ENCODE results near the gene MEGF8.

Gene MEGF8

GRCh38 chr19:42290136-42290522, 35.3 kb upstream of the MEGF8 start:
- Histone ChIP-seq H3K27ac (ENCODE audit: low read length, poor library complexity, severe bottlenecking) (no peak overlapping the region), H3K79me1 (replicated peaks; ENCODE audit: low read length, poor library complexity, severe bottlenecking) (peaks cover 58% of the 10 kb centered on the region), H2BK12ac (ENCODE audit: low read length in 2 of 2) (no peak overlapping the region), H4K91ac (ENCODE audit: low read length) (no peak overlapping the region), H3K4me1 (ENCODE audit: control insufficient read depth, insufficient read depth, low read depth, low read length) (peaks cover 29% of the 10 kb centered on the region), H3K36me3 (ENCODE audit: control insufficient read depth in 1 of 2, insufficient read depth in 2 of 2, low read depth in 1 of 2, low read length in 2 of 2) (peaks cover 83 to 95% of the 10 kb centered on the region in 2 experiments), H3K14ac (ENCODE audit: low read length in 2 of 2) (no peak overlapping the region), H3K9ac (ENCODE audit: low read length) (no peak overlapping the region), H2AFZ (ENCODE audit: low read depth, low read length) (no peak overlapping the region), H3K4me2 (ENCODE audit: low read length, poor library complexity, severe bottlenecking) (no peak overlapping the region), H4K8ac (ENCODE audit: low read length) (no peak overlapping the region), H3K18ac (ENCODE audit: low read depth in 1 of 2, low read length in 2 of 2) (no peak overlapping the region), H2BK5ac (ENCODE audit: low read depth, low read length, poor library complexity, severe bottlenecking) (no peak overlapping the region), H3K9me3 (ENCODE audit: control insufficient read depth, low read length) (no peaks in the 10 kb centered on the region), H2AK5ac (ENCODE audit: low read length, severe bottlenecking) (no peak overlapping the region), H3K4ac (ENCODE audit: low read depth in 1 of 2, low read length in 2 of 2) (no peak overlapping the region), H3K27me3 (ENCODE audit: control insufficient read depth in 1 of 2, insufficient read depth in 1 of 2, low read length in 2 of 2) (no peaks in the 10 kb centered on the region), H2BK15ac (ENCODE audit: low read depth, poor library complexity, severe bottlenecking) (no peak overlapping the region), H2BK120ac (ENCODE audit: low read depth, low read length) (no peak overlapping the region), H3K23ac (ENCODE audit: low read length in 2 of 2) (no peak overlapping the region), H3K4me3 (ENCODE audit: insufficient read depth in 1 of 2, low read depth in 1 of 2, low read length in 2 of 2) (no peak overlapping the region)
- DNase-seq, result no peak
- 93% methylated on average over 13 of the region's 13 CpGs for WGBS

- H2BK120ac ChIP-seq (ENCODE audit: low read depth, low read length), result no peak overlapping the region
Observed at GRCh38 chr19:42290523-42291434, 34.7 kb upstream of the MEGF8 start.

GRCh38 chr19:42291435-42291810, 34.0 kb upstream of the MEGF8 start:
- Histone ChIP-seq H3K9ac (ENCODE audit: low read length) (no peak overlapping the region), H3K4me3 (ENCODE audit: insufficient read depth in 1 of 2, low read depth in 1 of 2, low read length in 2 of 2) (no peak overlapping the region), H3K27ac (ENCODE audit: low read length, poor library complexity, severe bottlenecking) (no peak overlapping the region), H4K91ac (ENCODE audit: low read length) (no peak overlapping the region), H2BK15ac (ENCODE audit: low read depth, poor library complexity, severe bottlenecking) (no peak overlapping the region), H2BK5ac (ENCODE audit: low read depth, low read length, poor library complexity, severe bottlenecking) (no peak overlapping the region), H2AFZ (ENCODE audit: low read depth, low read length) (no peak overlapping the region), H3K27me3 (ENCODE audit: control insufficient read depth in 1 of 2, insufficient read depth in 1 of 2, low read length in 2 of 2) (no peaks in the 10 kb centered on the region), H2BK12ac (ENCODE audit: low read length in 2 of 2) (no peak overlapping the region), H3K18ac (ENCODE audit: low read depth in 1 of 2, low read length in 2 of 2) (no peak overlapping the region), H3K14ac (ENCODE audit: low read length in 2 of 2) (no peak overlapping the region), H3K4me2 (ENCODE audit: low read length, poor library complexity, severe bottlenecking) (no peak overlapping the region), H3K36me3 (ENCODE audit: control insufficient read depth in 1 of 2, insufficient read depth in 2 of 2, low read depth in 1 of 2, low read length in 2 of 2) (peaks cover 95 to 99% of the 10 kb centered on the region in 2 experiments), H2AK5ac (ENCODE audit: low read length, severe bottlenecking) (no peak overlapping the region), H3K4ac (ENCODE audit: low read depth in 1 of 2, low read length in 2 of 2) (no peak overlapping the region), H3K23ac (ENCODE audit: low read length in 2 of 2) (no peak overlapping the region), H3K4me1 (ENCODE audit: control insufficient read depth, insufficient read depth, low read depth, low read length) (peaks cover 17% of the 10 kb centered on the region), H3K9me3 (ENCODE audit: control insufficient read depth, low read length) (no peaks in the 10 kb centered on the region), H3K79me1 (replicated peaks; ENCODE audit: low read length, poor library complexity, severe bottlenecking) (peaks cover 52% of the 10 kb centered on the region), H2BK120ac (ENCODE audit: low read depth, low read length) (no peak overlapping the region), H4K8ac (ENCODE audit: low read length) (no peak overlapping the region)
- no peak for DNase-seq
- 71% methylated on average over 9 of the region's 9 CpGs for WGBS

More at GRCh38 chr19:42290523-42291434, 34.7 kb upstream of the MEGF8 start:
- Histone ChIP-seq H3K4me1 (ENCODE audit: control insufficient read depth, insufficient read depth, low read depth, low read length) (peaks cover 23% of the 10 kb centered on the region), H3K23ac (ENCODE audit: low read length in 2 of 2) (no peak overlapping the region), H4K8ac (ENCODE audit: low read length) (no peak overlapping the region), H2BK12ac (ENCODE audit: low read length in 2 of 2) (no peak overlapping the region), H3K9me3 (ENCODE audit: control insufficient read depth, low read length) (no peaks in the 10 kb centered on the region), H3K9ac (ENCODE audit: low read length) (no peak overlapping the region), H3K27ac (ENCODE audit: low read length, poor library complexity, severe bottlenecking) (no peak overlapping the region), H3K4me2 (ENCODE audit: low read length, poor library complexity, severe bottlenecking) (no peak overlapping the region), H3K79me1 (replicated peaks; ENCODE audit: low read length, poor library complexity, severe bottlenecking) (peaks cover 58% of the 10 kb centered on the region), H2AFZ (ENCODE audit: low read depth, low read length) (no peak overlapping the region), H3K36me3 (ENCODE audit: control insufficient read depth in 1 of 2, insufficient read depth in 2 of 2, low read depth in 1 of 2, low read length in 2 of 2) (peaks cover 90 to 98% of the 10 kb centered on the region in 2 experiments), H3K27me3 (ENCODE audit: control insufficient read depth in 1 of 2, insufficient read depth in 1 of 2, low read length in 2 of 2) (no peaks in the 10 kb centered on the region), H2AK5ac (ENCODE audit: low read length, severe bottlenecking) (no peak overlapping the region), H3K18ac (ENCODE audit: low read depth in 1 of 2, low read length in 2 of 2) (no peak overlapping the region), H4K91ac (ENCODE audit: low read length) (no peak overlapping the region), H2BK15ac (ENCODE audit: low read depth, poor library complexity, severe bottlenecking) (no peak overlapping the region), H3K4ac (ENCODE audit: low read depth in 1 of 2, low read length in 2 of 2) (no peak overlapping the region), H2BK5ac (ENCODE audit: low read depth, low read length, poor library complexity, severe bottlenecking) (no peak overlapping the region), H3K14ac (ENCODE audit: low read length in 2 of 2) (no peak overlapping the region), H3K4me3 (ENCODE audit: insufficient read depth in 1 of 2, low read depth in 1 of 2, low read length in 2 of 2) (no peak overlapping the region)
- peak; percentile 54 for DNase-seq
- WGBS, result 92% methylated on average over 31 of the region's 31 CpGs

- Histone ChIP-seq H3K4me1 (ENCODE audit: control insufficient read depth, insufficient read depth, low read depth, low read length) (peaks cover 14% of the 10 kb centered on the region), H2BK120ac (ENCODE audit: low read depth, low read length) (no peak overlapping the region), H4K8ac (ENCODE audit: low read length) (no peak overlapping the region), H2BK15ac (ENCODE audit: low read depth, poor library complexity, severe bottlenecking) (no peak overlapping the region), H3K4me3 (ENCODE audit: insufficient read depth in 1 of 2, low read depth in 1 of 2, low read length in 2 of 2) (no peak overlapping the region), H3K23ac (ENCODE audit: low read length in 2 of 2) (no peak overlapping the region), H3K79me1 (replicated peaks; ENCODE audit: low read length, poor library complexity, severe bottlenecking) (peaks cover 53% of the 10 kb centered on the region), H3K27ac (ENCODE audit: low read length, poor library complexity, severe bottlenecking) (no peak overlapping the region), H3K18ac (ENCODE audit: low read depth in 1 of 2, low read length in 2 of 2) (no peak overlapping the region), H3K9me3 (ENCODE audit: control insufficient read depth, low read length) (no peaks in the 10 kb centered on the region), H2AK5ac (ENCODE audit: low read length, severe bottlenecking) (no peak overlapping the region), H2AFZ (ENCODE audit: low read depth, low read length) (no peak overlapping the region), H3K9ac (ENCODE audit: low read length) (no peak overlapping the region), H3K14ac (ENCODE audit: low read length in 2 of 2) (no peak overlapping the region), H4K91ac (ENCODE audit: low read length) (no peak overlapping the region), H2BK12ac (ENCODE audit: low read length in 2 of 2) (no peak overlapping the region), H2BK5ac (ENCODE audit: low read depth, low read length, poor library complexity, severe bottlenecking) (no peak overlapping the region), H3K27me3 (ENCODE audit: control insufficient read depth in 1 of 2, insufficient read depth in 1 of 2, low read length in 2 of 2) (no peaks in the 10 kb centered on the region), H3K4ac (ENCODE audit: low read depth in 1 of 2, low read length in 2 of 2) (no peak overlapping the region), H3K36me3 (ENCODE audit: control insufficient read depth in 1 of 2, insufficient read depth in 2 of 2, low read depth in 1 of 2, low read length in 2 of 2) (peaks cover 96 to 99% of the 10 kb centered on the region in 2 experiments), H3K4me2 (ENCODE audit: low read length, poor library complexity, severe bottlenecking) (no peak overlapping the region)
- 98% methylated on average over 27 of the region's 27 CpGs for WGBS
- no peak for DNase-seq
Observed at GRCh38 chr19:42292042-42292960, 33.1 kb upstream of the MEGF8 start.
